Pulmonary artery endothelial cell (primary cell): ENCODE results near the gene ASXL2. TPM values are rescaled to one million over a fixed set of nuclear protein-coding genes. Genes with fewer than 3 reads are reported as not detected.
A peak's percentile ranks its signal among the peaks of the same experiment; 100 is the strongest.
"Not testable (repeated sequence)": the region's sequence is repeated elsewhere in the genome, so short reads cannot be mapped to it uniquely, and the experiment has no call there.

Experiments used
- DNase-seq: peaks from one replicate; pipeline ENCODE4 v3.0.0-alpha.2; 2011; ENCODE audit warnings: low read depth, low spot score
- total RNA-seq: library from RNA; depleted of rRNA; stranded (reverse); fragments of >200 nt; gene quantifications from 2 replicates; pipeline ENCODE4 v1.2.3, GENCODE V29; 2014

The ASXL2 gene
- total RNA-seq: 5.1 and 6.6 TPM in 2 replicates

DNA sequence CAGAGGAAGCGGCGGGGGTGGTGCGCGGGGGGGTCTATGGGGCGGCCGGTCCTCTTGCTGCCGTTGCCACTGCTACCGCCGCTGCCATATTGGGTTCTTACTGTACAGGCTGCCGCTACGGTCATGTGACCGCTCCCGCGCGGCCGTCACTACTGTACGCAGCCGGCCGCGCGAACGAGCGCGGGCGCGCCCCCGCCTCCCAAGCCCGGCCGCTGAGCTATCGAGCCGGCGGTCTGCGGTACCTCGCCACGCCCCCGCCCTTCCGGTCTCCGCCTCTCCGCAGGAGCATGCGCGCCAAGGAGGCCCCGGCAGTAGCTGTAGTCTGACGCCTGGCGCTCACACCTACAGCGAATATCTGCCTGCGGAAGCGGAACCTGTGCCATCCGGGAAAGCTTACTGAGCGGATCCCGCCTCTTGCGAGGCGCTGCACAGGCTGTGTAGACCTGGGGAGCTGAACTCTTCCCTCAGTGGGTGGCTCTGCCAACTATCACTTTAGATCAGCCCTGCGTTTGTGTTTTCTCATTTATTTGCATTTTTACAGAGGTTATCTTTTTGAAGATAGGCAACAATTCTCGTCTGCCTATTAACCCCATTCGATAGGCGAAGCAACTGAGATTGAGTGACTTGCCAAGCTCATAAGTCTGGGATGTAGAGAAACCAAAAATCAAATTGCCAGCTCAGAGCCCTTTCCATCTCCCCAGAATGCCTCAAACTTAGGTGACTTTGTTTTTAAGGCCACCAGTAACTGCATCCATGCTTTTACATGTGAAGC lies at the start of gene ASXL2:
ASXL2 (minus strand) TSS at position 127 of the 772 bp plus-strand sequence. CDS start 265 bp downstream, outside the sequence.
- peak; percentile 88 for DNase-seq

GRCh38 chr2:25926984-25927756 lies 48.9 kb upstream of the ASXL2 start:
- DNase-seq: no peak

DNA sequence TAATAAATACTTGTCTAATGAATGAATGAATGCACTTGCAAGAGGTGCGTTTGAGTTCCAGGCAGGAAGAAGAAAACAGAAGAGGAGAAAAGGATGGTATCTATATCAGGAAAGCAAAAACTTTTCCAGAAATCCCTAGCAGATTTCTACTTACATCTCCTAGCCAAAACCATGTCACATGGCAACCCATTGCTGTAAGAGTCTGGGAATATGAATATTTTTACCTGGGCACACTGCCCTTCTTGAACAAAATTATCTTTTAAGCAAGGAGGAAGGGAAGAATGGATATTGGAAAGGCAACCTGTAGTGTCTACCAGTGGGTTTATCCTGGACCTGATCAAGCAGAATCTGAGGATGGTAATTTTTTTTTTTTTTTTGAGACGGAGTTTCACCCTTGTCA lies 44.2 kb upstream of the ASXL2 start:
- DNase-seq: no peak

DNA sequence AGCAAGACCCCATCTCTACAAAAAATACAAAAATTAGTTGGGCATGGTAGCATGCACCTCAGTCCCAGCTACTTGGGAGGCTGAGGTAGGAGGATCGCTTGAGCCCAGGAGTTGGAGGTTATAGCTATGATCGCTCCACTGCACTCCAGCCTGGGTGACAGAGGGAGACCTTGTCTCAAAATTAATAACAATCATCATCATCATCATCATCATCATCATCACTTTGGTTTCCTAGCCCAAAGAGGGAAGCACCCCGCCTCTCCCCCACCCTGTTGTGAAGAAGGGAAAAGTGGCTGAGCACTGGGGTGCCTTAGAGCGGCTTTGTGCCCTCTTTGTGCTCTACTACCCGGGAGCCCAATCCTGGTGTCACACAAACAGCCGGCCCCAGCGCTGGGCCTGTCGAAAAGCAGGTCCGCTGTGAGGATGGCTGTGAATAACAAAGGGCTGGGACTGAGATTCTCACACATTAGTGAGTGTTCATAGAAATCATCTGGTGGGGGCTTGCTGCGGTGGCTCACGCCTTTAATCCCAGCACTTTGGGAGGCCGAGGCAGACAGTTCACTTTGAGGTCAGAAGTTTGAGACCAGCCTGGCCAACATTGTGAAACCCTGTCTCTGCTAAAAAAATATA lies 42.6 kb upstream of the ASXL2 start:
- DNase-seq: no peak

DNA sequence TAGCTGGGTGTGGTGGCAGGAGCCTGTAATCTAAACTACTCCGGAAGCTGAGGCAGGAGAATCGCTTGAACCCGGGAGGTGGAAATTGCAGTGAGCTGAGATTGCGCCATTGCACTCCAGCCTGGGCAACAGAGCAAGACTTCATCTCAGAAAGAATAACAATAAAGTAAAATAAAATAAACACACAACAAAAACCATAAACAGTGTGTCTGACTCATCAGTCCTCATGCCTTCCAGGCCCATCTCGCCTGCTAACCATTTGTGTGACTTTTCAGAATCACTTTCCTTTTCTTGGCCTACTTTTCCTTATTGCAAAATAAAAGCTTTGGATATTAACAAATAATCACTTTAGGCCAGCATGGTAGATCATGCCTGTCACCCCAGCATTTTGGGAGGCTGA lies 42.0 kb upstream of the ASXL2 start:
- DNase-seq: no peak

DNA sequence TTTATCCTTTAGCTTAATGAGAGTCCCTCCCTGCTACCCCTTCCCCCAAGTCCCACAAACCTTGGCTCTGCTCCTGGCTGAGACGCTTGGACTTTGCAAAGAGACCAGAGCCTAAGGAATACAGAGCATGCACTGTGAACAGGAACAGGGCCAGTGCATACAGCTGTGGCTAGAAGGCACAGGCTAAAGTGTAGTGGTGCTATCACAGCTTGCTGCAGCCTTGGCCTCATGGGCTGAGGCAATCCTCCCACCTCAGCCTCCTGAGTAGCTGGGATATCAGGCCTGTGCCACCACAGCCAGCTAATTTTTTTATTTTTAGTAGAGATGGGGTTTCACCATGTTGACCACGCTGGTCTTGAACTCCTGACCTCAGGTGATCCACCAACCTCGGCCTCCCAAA lies 39.5 kb upstream of the ASXL2 start:
- DNase-seq: no peak

DNA sequence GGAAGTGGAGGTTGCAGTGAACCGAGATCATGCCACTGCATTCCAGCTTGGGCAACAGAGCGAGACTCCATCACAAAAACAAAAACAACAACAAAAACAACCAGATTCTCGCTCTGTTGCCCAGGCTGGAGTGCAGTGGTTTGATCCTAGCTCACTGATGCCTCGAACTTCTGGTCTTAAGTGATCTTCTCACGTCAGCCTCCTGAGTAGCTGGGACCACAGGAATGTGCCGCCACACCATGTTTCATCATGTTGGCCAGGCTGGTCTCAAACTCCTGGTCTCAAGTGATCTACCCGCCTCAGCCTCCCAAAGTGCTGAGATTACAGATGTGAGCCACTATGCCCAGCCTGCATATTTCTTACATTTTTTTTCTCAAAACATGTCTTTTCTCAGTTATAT lies 39.1 kb upstream of the ASXL2 start:
- DNase-seq: not testable (repeated sequence)

- DNase-seq: not testable (repeated sequence)
Measured at GRCh38 chr2:25915944-25916772, 37.9 kb upstream of the ASXL2 start.

DNA sequence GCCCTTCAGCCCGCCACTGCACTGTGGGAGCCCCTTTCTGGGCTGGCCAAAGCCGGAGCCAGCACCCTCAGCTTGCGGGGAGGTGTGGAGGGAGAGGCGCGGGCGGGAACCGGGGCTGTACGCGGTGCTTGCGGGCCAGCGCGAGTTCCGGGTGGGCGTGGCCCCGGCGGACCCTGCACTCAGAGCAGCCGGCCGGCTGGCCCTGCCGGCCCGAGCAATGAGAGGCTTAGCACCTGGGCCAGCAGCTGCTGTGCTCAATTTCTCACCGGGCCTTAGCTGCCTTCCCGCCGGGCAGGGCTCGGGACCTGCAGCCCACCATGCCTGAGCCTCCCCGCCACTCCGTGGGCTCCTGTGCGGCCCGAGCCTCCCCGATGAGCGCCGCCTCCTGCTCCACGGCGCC lies 37.1 kb upstream of the ASXL2 start:
- not testable (repeated sequence) for DNase-seq

DNA sequence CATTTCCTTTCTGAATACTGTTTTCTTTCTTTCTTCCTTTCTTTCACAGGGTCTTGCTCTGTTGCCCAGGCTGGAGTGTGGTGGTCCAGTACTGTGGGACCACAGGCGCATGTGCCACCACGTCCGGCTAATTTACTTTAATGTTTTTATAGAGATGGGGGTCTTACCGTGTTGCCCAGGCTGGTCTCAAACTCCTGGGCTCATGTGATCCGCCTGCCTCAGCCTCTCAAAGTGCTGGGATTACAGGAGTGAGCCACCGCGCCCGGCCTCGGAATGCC lies 35.3 kb upstream of the ASXL2 start:
- not testable (repeated sequence) for DNase-seq

DNA sequence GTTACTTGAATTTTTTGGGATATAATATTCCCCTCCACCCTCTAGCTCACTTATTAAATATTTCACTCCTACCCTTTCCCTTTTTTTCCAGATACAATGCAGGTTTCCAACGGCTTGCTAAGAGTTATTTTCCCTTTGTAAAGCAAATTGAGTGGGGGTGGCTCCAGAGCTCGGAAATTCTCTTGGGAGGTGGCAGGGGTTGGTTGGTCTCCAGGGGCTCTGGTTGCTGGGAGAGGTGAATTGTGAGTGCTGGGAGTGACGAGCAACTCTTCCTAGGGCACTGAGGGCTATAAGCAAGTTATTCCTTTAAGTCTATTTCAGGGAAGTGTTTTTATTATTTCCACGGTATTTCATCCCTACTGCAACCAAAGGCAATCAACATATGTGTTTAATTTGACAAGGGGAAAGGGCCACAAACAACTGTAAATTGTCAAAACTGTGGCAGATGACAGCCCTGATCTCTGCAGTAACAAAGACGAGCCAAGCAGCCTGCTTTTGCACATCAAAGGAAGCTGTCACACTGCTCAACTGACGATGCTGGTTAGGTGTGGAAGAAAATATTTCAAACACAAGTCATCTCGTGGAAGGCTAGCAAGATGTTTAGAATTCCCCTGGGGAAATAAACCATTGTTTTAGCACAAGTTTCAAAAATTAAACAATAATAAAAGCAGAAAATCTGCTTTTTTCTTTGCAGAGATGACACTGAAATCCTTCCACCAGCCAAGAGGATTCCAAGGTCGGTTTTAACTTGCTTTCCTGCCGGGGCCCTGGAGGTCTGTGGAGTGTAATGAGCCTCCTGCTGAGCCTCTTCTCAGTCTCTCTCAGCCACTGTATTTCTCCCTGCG lies 34.8 kb upstream of the ASXL2 start:
- no peak for DNase-seq

DNA sequence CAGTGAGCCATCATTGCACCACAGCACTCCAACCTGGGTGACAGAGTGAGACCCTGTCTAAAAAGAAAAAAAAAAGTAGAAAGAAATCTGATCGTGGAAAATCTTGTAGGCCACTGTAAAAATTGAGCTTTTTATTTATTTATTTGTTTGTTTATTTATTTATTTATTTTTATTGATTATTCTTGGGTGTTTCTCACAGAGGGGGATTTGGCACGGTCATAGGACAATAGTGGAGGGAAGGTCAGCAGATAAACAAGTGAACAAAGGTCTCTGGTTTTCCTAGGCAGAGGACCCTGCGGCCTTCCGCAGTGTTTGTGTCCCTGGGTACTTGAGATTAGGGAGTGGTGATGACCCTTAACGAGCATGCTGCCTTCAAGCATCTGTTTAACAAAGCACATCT lies 31.3 kb upstream of the ASXL2 start:
- DNase-seq: not testable (repeated sequence)

DNA sequence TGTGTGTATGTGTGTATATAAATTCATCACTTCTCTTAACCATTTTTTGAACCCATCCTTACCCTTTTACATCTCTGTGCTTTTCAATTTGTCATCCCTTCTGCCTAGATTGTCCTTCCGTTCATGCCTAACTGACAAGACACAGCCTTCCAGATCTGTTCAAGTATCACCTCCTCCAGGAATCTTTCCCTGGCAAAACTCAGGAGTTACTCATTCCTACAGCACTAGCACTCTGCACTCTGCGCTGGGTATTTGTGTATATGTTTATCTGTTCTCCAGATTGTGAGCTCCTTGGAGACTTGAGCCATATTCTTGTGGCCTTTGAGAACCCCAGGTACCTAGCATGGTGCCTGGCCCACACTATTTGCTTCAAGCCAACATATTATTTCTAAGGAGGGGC lies 26.8 kb upstream of the ASXL2 start:
- DNase-seq: no peak

GRCh38 chr2:25903216-25903776 lies 25.0 kb upstream of the ASXL2 start:
- no peak for DNase-seq

- DNase-seq: no peak
Measured at GRCh38 chr2:25899404-25899970, 21.2 kb upstream of the ASXL2 start.

- DNase-seq: no peak
Measured at GRCh38 chr2:25897506-25897905, 19.2 kb upstream of the ASXL2 start.

- DNase-seq: not testable (repeated sequence)
Measured at GRCh38 chr2:25896308-25896707, 18.0 kb upstream of the ASXL2 start.

- no peak for DNase-seq
Measured at GRCh38 chr2:25895610-25896009, 17.3 kb upstream of the ASXL2 start.

DNA sequence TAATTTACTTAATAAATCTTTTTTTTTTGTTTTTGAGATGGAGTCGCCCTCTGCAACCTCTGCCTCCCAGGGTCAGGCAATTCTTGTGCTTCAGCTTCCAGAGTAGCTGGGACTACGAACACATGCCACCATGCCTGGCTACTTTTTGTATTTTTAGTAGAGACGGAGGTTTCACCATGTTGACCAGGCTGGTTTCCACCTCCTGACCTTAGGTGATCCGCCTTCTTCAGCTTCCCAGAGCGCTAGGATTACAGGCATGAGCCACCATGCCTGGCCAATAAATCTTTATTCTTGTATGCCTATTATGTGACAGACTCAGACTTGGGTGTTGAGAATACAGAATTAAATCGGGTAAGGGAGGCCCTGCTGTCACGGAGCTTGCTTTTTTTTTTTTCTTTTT lies 16.7 kb upstream of the ASXL2 start:
- no peak for DNase-seq
